Loucy (cell line): ENCODE data around the gene LUC7L3.

Experiments
- H2AFZ ChIP-seq: fragments of 200-600 bp; sonication (generic); 2 replicates; pipeline ENCODE4 v1.6.0; 2016; ENCODE audit warnings: antibody characterized with exemption, mild to moderate bottlenecking, low read length, moderate library complexity
- H3F3A ChIP-seq: fragments of 200-600 bp; 2 replicates; pipeline ENCODE4 v1.6.0; 2016; ENCODE audit warnings: antibody characterized with exemption, low read depth, mild to moderate bottlenecking
- H3K27me3 ChIP-seq: fragments of 200-600 bp; sonication (generic); 2 replicates; pipeline ENCODE4 v1.6.1; 2014; ENCODE audit warnings: low read length, mild to moderate bottlenecking; ENCODE audit not compliant: insufficient read depth, poor library complexity, severe bottlenecking
- H3K36me3 ChIP-seq: fragments of 200-600 bp; sonication (generic); 2 replicates; pipeline ENCODE4 v1.6.1; 2016; ENCODE audit warnings: low read length; ENCODE audit not compliant: insufficient read depth
- H3K4me1 ChIP-seq: fragments of 200-600 bp; sonication (generic); 2 replicates; pipeline ENCODE4 v1.5.1; 2014; ENCODE audit warnings: low read length, mild to moderate bottlenecking; ENCODE audit not compliant: insufficient read depth, poor library complexity, severe bottlenecking
- H3K4me2 ChIP-seq: fragments of 200-600 bp; sonication (generic); 2 replicates; pipeline ENCODE4 v1.6.0; 2014; ENCODE audit warnings: antibody characterized with exemption, low read length, low read depth, mild to moderate bottlenecking; ENCODE audit not compliant: poor library complexity, severe bottlenecking
- H3K4me3 ChIP-seq: fragments of 200-600 bp; sonication (generic); 2 replicates; pipeline ENCODE4 v1.5.1; 2014; ENCODE audit warnings: low read length, mild to moderate bottlenecking, mixed read lengths; ENCODE audit not compliant: poor library complexity, severe bottlenecking
- H3K79me2 ChIP-seq: fragments of 200-600 bp; sonication (generic); 2 replicates; pipeline ENCODE4 v1.6.1; 2014; ENCODE audit warnings: low read length; ENCODE audit not compliant: insufficient read depth
- H3K9ac ChIP-seq: fragments of 200-600 bp; sonication (generic); 2 replicates; pipeline ENCODE4 v1.6.0; 2014; ENCODE audit warnings: mild to moderate bottlenecking, low read depth, low read length, moderate library complexity; ENCODE audit not compliant: poor library complexity, severe bottlenecking
- H3K9me2 ChIP-seq: fragments of 200-600 bp; sonication (generic); replicated peaks from 2 replicates; pipeline ENCODE4 v1.6.1; 2016; ENCODE audit warnings: low read depth, low read length, mixed read lengths
- H3K9me3 ChIP-seq: fragments of 200-600 bp; sonication (generic); 2 replicates; pipeline ENCODE4 v1.6.1; 2014; ENCODE audit warnings: mild to moderate bottlenecking, antibody characterized with exemption, low read length, low read depth; ENCODE audit not compliant: insufficient read depth
- H4K20me1 ChIP-seq: fragments of 200-600 bp; sonication (generic); 2 replicates; pipeline ENCODE4 v1.6.0; 2014; ENCODE audit warnings: antibody characterized with exemption, low read length, mild to moderate bottlenecking; ENCODE audit not compliant: insufficient read depth, poor library complexity, severe bottlenecking
- CTCF ChIP-seq: fragments of 200-600 bp; sonication (generic); conservative IDR thresholded peaks from 2 replicates; pipeline ENCODE4 v1.5.1; 2014; ENCODE audit warnings: mild to moderate bottlenecking, antibody characterized with exemption, low read length
- EZH2phosphoT487 ChIP-seq: fragments of 200-600 bp; IDR thresholded peaks from 2 replicates; pipeline ENCODE4 v1.6.1; 2018; ENCODE audit warnings: antibody characterized with exemption, mild to moderate bottlenecking, moderate library complexity, borderline replicate concordance

Gene LUC7L3

GRCh38 chr17:50778471-50778870 lies 59.1 kb downstream of the LUC7L3 start:
- peaks cover 3% of the 10 kb centered on the region for H4K20me1 ChIP-seq
- H3K36me3 ChIP-seq, result no peaks in the 10 kb centered on the region
- H3K27me3 ChIP-seq, result peaks cover 19% of the 10 kb centered on the region
- no peaks in the 10 kb centered on the region for H3K9me3 ChIP-seq
- no peak overlapping the region for H3K4me3 ChIP-seq
- TF ChIP-seq CTCF, result no peak
- no peaks in the 10 kb centered on the region for H3K9me2 ChIP-seq
- no peak overlapping the region for H3K9ac ChIP-seq
- no peaks in the 10 kb centered on the region for H3F3A ChIP-seq
- H3K4me2 ChIP-seq, result no peak overlapping the region
- H3K4me1 ChIP-seq, result peaks cover 3% of the 10 kb centered on the region
- no peaks in the 10 kb centered on the region for H3K79me2 ChIP-seq
- H2AFZ ChIP-seq, result no peak overlapping the region

- no peaks in the 10 kb centered on the region for H3K79me2 ChIP-seq
- H3K9me2 ChIP-seq, result no peaks in the 10 kb centered on the region
- H3K4me3 ChIP-seq, result no peak overlapping the region
- H3K9ac ChIP-seq, result no peak overlapping the region
- peaks cover 3% of the 10 kb centered on the region for H4K20me1 ChIP-seq
- peaks cover 19% of the 10 kb centered on the region for H3K27me3 ChIP-seq
- no peaks in the 10 kb centered on the region for H3F3A ChIP-seq
- no peak overlapping the region for H3K4me2 ChIP-seq
- no peaks in the 10 kb centered on the region for H3K9me3 ChIP-seq
- no peaks in the 10 kb centered on the region for H3K36me3 ChIP-seq
- H3K4me1 ChIP-seq, result peaks cover 3% of the 10 kb centered on the region
- H2AFZ ChIP-seq, result no peak overlapping the region
- TF ChIP-seq CTCF (no peak), EZH2phosphoT487 (no peak)
These were observed 59.6 kb downstream of the LUC7L3 start for GRCh38 chr17:50778988-50779387.

- Histone ChIP-seq H3K4me1 (peaks cover 3% of the 10 kb centered on the region), H3F3A (no peaks in the 10 kb centered on the region), H3K79me2 (no peaks in the 10 kb centered on the region), H3K36me3 (no peaks in the 10 kb centered on the region), H3K9me3 (no peaks in the 10 kb centered on the region), H3K27me3 (peaks cover 19% of the 10 kb centered on the region), H4K20me1 (peaks cover 3% of the 10 kb centered on the region), H2AFZ (no peak overlapping the region), H3K4me3 (no peak overlapping the region), H3K9ac (no peak overlapping the region), H3K9me2 (no peaks in the 10 kb centered on the region), H3K4me2 (peak overlapping the region; percentile 24)
- TF ChIP-seq EZH2phosphoT487 (no peak), CTCF (no peak)
These were observed 60.4 kb downstream of the LUC7L3 start for GRCh38 chr17:50779747-50780353.
